ENCODE results near the gene PDK1. TPM values are rescaled to one million over a fixed set of nuclear protein-coding genes. Genes with fewer than 3 reads are reported as not detected.
"Not testable (repeated sequence)": the region's sequence is repeated elsewhere in the genome, so short reads cannot be mapped to it uniquely, and the experiment has no call there.

The PDK1 gene
- total RNA-seq, 3 donors from 2014 or later = 11.6 to 16.5 (median 14.7) TPM

GRCh38 chr2:172531309-172531708 lies 24.6 kb upstream of the PDK1 start:
- Histone ChIP-seq H3K4me1 (ENCODE audit: low read depth) (peaks cover 17% of the 10 kb centered on the region), H3K36me3 (ENCODE audit: low read depth) (no peaks in the 10 kb centered on the region), H3K9me3 (peaks cover 12% of the 10 kb centered on the region), H3K4me3 (no peak overlapping the region)
- ATAC-seq = peak; percentile 72
- intact Hi-C loops (cut with DNase I, micrococcal nuclease) = no loop called here
- no peak for TF ChIP-seq CTCF (IDR thresholded peaks at IDR 0.05)
- DNase-seq = peak in 1 of 3 donors; percentile 30

- ATAC-seq; intact Hi-C loops (cut with DNase I, micrococcal nuclease); H3K4me3 ChIP-seq; H3K36me3 ChIP-seq (ENCODE audit: low read depth); DNase-seq; H3K9me3 ChIP-seq: not testable (repeated sequence)
- H3K4me1 ChIP-seq (ENCODE audit: low read depth) = peaks cover 17% of the 10 kb centered on the region
Observed at GRCh38 chr2:172532461-172532860, 23.4 kb upstream of the PDK1 start.

GRCh38 chr2:172533687-172534086 lies 22.2 kb upstream of the PDK1 start:
- H3K9me3 ChIP-seq = peaks cover 9% of the 10 kb centered on the region
- no peak for ATAC-seq
- no peak for TF ChIP-seq CTCF (IDR thresholded peaks at IDR 0.05)
- no peak overlapping the region for H3K4me3 ChIP-seq
- H3K36me3 ChIP-seq (ENCODE audit: low read depth) = no peaks in the 10 kb centered on the region
- intact Hi-C loops (cut with DNase I, micrococcal nuclease) = no loop called here
- no peak for DNase-seq
- peaks cover 17% of the 10 kb centered on the region for H3K4me1 ChIP-seq (ENCODE audit: low read depth)

- no peak for ATAC-seq
- Histone ChIP-seq H3K36me3 (ENCODE audit: low read depth) (no peaks in the 10 kb centered on the region), H3K4me1 (ENCODE audit: low read depth) (peaks cover 17% of the 10 kb centered on the region), H3K4me3 (no peak overlapping the region), H3K9me3 (peaks cover 15% of the 10 kb centered on the region)
- intact Hi-C loops (cut with DNase I, micrococcal nuclease) = no loop called here
- no peak for TF ChIP-seq CTCF (IDR thresholded peaks at IDR 0.05)
- DNase-seq = no peak
Observed at GRCh38 chr2:172535119-172535518, 20.8 kb upstream of the PDK1 start.

- H3K4me1 ChIP-seq (ENCODE audit: low read depth); intact Hi-C loops (cut with DNase I, micrococcal nuclease); ATAC-seq: not testable (repeated sequence)
Observed at GRCh38 chr2:172537851-172538250, 18.0 kb upstream of the PDK1 start.

GRCh38 chr2:172539767-172540166 lies 16.1 kb upstream of the PDK1 start:
- peaks cover 6% of the 10 kb centered on the region for H3K9me3 ChIP-seq
- no peaks in the 10 kb centered on the region for H3K36me3 ChIP-seq (ENCODE audit: low read depth)
- no peak overlapping the region for H3K4me3 ChIP-seq
- H3K4me1 ChIP-seq (ENCODE audit: low read depth) = no peaks in the 10 kb centered on the region
- intact Hi-C loops (cut with DNase I, micrococcal nuclease) = no loop called here
- ATAC-seq (no peak), DNase-seq (no peak)
- no peak for TF ChIP-seq CTCF (IDR thresholded peaks at IDR 0.05)

More at GRCh38 chr2:172537851-172538250, 18.0 kb upstream of the PDK1 start:
- not testable (repeated sequence) for H3K4me3 ChIP-seq; DNase-seq; H3K36me3 ChIP-seq (ENCODE audit: low read depth)
- H3K9me3 ChIP-seq = peaks cover 15% of the 10 kb centered on the region

GRCh38 chr2:172540421-172540820 lies 15.5 kb upstream of the PDK1 start:
- TF ChIP-seq CTCF (IDR thresholded peaks at IDR 0.05) = no peak
- no peak for ATAC-seq
- H3K36me3 ChIP-seq (ENCODE audit: low read depth) = no peaks in the 10 kb centered on the region
- no peak overlapping the region for H3K4me3 ChIP-seq
- DNase-seq = no peak
- intact Hi-C loops (cut with DNase I, micrococcal nuclease) = no loop called here
- no peaks in the 10 kb centered on the region for H3K4me1 ChIP-seq (ENCODE audit: low read depth)
- H3K9me3 ChIP-seq = peaks cover 5% of the 10 kb centered on the region
